ENCODE results near the gene HOXC11. TPM values are rescaled to one million over a fixed set of nuclear protein-coding genes. Genes with fewer than 3 reads are reported as not detected.

The HOXC11 gene
- total RNA-seq, 4 donors from 2014 or later = 4.9 to 10.7 (median 6.2) TPM

GRCh38 chr12:53937596-53938325 is 35.2 kb upstream of the HOXC11 start:
- TF ChIP-seq CTCF (IDR thresholded peaks at IDR 0.05) (no peak), POLR2A (IDR thresholded peaks at IDR 0.05) (no peak)
- intact Hi-C loops (cut with DNase I; ENCODE audit: low total_unique reads) = no loop called here
- no peak overlapping the region for H3K4me3 ChIP-seq (ENCODE audit: low read depth, poor library complexity, severe bottlenecking)
- no peak for DNase-seq (ENCODE audit: low spot score in 2 of 2)
- WGBS, 2 donors = 25 to 29% methylated on average over 23 of the region's 23 CpGs

- intact Hi-C loops (cut with DNase I; ENCODE audit: low total_unique reads) = no loop called here
- DNase-seq (ENCODE audit: low spot score in 2 of 2) = peak; percentile 94 to 97
Measured at GRCh38 chr12:53938326-53939140, 34.4 kb upstream of the HOXC11 start, which contains the start of gene HOXC13. Gene HOXC13, plus strand, starts transcription at chr12:53938831. Its CDS starts 76 bp downstream, at chr12:53938907.

GRCh38 chr12:53939141-53940108 is 33.5 kb upstream of the HOXC11 start:
- WGBS, 2 donors = 4 to 5% methylated on average over 23 to 65 of the region's 91 CpGs
- peak overlapping the region; percentile 35 for H3K4me3 ChIP-seq (ENCODE audit: low read depth, poor library complexity, severe bottlenecking)
- intact Hi-C loops (cut with DNase I; ENCODE audit: low total_unique reads) = no loop called here
- no peak for TF ChIP-seq CTCF (IDR thresholded peaks at IDR 0.05)
- peak in 1 of 2 donors; percentile 92 for DNase-seq (ENCODE audit: low spot score in 2 of 2)

More at GRCh38 chr12:53938326-53939140, 34.4 kb upstream of the HOXC11 start, which contains the start of gene HOXC13:
- WGBS, 2 donors = 2 to 4% methylated on average over 47 to 54 of the region's 56 CpGs
- peak within 1 kb of the TSS; percentile 35 for H3K4me3 ChIP-seq (ENCODE audit: low read depth, poor library complexity, severe bottlenecking)
- no peak for TF ChIP-seq CTCF (IDR thresholded peaks at IDR 0.05)
- TF ChIP-seq POLR2A (IDR thresholded peaks at IDR 0.05) = no peak

GRCh38 chr12:53940443-53941014 is 32.4 kb upstream of the HOXC11 start:
- H3K4me3 ChIP-seq (ENCODE audit: low read depth, poor library complexity, severe bottlenecking) = no peak overlapping the region
- intact Hi-C loops (cut with DNase I; ENCODE audit: low total_unique reads) = no loop called here
- no peak for DNase-seq (ENCODE audit: low spot score in 2 of 2)
- TF ChIP-seq POLR2A (IDR thresholded peaks at IDR 0.05) (no peak), CTCF (IDR thresholded peaks at IDR 0.05) (no peak)
- 23 to 41% methylated on average over 9 of the region's 9 CpGs for WGBS, 2 donors

GRCh38 chr12:53941187-53941586 is 31.7 kb upstream of the HOXC11 start:
- H3K4me3 ChIP-seq (ENCODE audit: low read depth, poor library complexity, severe bottlenecking) = no peak overlapping the region
- no peak for DNase-seq (ENCODE audit: low spot score in 2 of 2)
- intact Hi-C loops (cut with DNase I; ENCODE audit: low total_unique reads) = no loop called here
- TF ChIP-seq CTCF (IDR thresholded peaks at IDR 0.05) (no peak), POLR2A (IDR thresholded peaks at IDR 0.05) (no peak)
